AG04450 (cell line): Measurements from ENCODE around the gene QTRT2. TPM values are rescaled to one million over a fixed set of nuclear protein-coding genes. Genes with fewer than 3 reads are reported as not detected.

ENCODE experiments used
- CTCF ChIA-PET: fragments of 300-600, 350-600 bp; formaldehyde crosslinking; extraction: SDS; loops from one replicate; lab custom pipeline; 2022; ENCODE audit warnings: antibody characterized with exemption, inconsistent platforms; lab: Charles Lee
- POLR2A ChIA-PET: fragments of 350-600 bp; formaldehyde crosslinking; extraction: SDS; loops from one replicate; lab custom pipeline; 2021; ENCODE audit warnings: antibody characterized with exemption, inconsistent platforms; lab: Yijun Ruan, JAX
- DNase-seq: peaks from one replicate; pipeline ENCODE4 v3.0.0-alpha.2; 2011; ENCODE audit warnings: low read depth, low spot score
- H3K27ac ChIP-seq: one replicate; pipeline ENCODE4 v1.5.1; 2012; ENCODE audit warnings: low read depth, low read length, control low read depth
- H3K27me3 ChIP-seq: one replicate; pipeline ENCODE4 v1.6.0; 2012; ENCODE audit warnings: low read length; ENCODE audit not compliant: control insufficient read depth, insufficient read depth
- H3K4me3 ChIP-seq: 2 replicates; pipeline ENCODE4 v1.5.1; 2011; ENCODE audit warnings: mild to moderate bottlenecking, low read depth, low read length, control low read depth
- H3K9me3 ChIP-seq: 2 replicates; pipeline ENCODE4 v1.5.1; 2012; ENCODE audit warnings: low read length; ENCODE audit not compliant: control insufficient read depth, insufficient read depth
- polyA plus RNA-seq: library from polyadenylated mRNA; depleted of rRNA; stranded (reverse); fragments of >200 nt; gene quantifications from 2 replicates; pipeline ENCODE4 v1.2.3, GENCODE V29; 2011
- TF ChIP-seq, protein P1 (sequence below): IDR thresholded peaks from 2 replicates; pipeline ENCODE4 v1.5.1; 2011; ENCODE audit warnings: low read depth, low read length, control low read depth, inconsistent platforms

The QTRT2 gene
- polyA plus RNA-seq, 1 experiment, result 10.8 TPM

DNA sequence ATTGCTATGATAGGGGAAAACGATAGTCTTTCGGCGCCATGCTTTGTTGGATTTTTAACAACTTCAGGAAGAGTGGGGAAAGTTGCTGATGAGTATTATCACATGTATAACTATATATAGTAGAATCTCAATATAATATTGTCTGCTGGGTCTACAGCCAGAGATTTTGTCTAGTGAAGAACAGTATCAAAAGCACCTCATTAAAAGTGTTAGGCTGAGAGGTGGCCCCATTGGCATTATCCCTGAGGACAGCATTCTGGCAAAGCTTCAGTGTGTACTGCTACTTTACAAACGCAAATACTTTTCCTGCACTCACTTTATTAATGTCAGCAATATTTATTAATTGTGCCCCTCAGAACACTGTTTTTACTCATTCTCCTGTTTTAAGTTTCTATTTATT lies 11.8 kb downstream of the QTRT2 start:
- Histone ChIP-seq H3K4me3 (no peak overlapping the region), H3K27me3 (no peaks in the 10 kb centered on the region), H3K9me3 (no peaks in the 10 kb centered on the region), H3K27ac (no peak overlapping the region)
- TF ChIP-seq, protein P1, sequence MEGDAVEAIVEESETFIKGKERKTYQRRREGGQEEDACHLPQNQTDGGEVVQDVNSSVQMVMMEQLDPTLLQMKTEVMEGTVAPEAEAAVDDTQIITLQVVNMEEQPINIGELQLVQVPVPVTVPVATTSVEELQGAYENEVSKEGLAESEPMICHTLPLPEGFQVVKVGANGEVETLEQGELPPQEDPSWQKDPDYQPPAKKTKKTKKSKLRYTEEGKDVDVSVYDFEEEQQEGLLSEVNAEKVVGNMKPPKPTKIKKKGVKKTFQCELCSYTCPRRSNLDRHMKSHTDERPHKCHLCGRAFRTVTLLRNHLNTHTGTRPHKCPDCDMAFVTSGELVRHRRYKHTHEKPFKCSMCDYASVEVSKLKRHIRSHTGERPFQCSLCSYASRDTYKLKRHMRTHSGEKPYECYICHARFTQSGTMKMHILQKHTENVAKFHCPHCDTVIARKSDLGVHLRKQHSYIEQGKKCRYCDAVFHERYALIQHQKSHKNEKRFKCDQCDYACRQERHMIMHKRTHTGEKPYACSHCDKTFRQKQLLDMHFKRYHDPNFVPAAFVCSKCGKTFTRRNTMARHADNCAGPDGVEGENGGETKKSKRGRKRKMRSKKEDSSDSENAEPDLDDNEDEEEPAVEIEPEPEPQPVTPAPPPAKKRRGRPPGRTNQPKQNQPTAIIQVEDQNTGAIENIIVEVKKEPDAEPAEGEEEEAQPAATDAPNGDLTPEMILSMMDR, result no peak
- DNase-seq, result no peak
- CTCF ChIA-PET, result no interaction called here
- POLR2A ChIA-PET, result no interaction called here

DNA sequence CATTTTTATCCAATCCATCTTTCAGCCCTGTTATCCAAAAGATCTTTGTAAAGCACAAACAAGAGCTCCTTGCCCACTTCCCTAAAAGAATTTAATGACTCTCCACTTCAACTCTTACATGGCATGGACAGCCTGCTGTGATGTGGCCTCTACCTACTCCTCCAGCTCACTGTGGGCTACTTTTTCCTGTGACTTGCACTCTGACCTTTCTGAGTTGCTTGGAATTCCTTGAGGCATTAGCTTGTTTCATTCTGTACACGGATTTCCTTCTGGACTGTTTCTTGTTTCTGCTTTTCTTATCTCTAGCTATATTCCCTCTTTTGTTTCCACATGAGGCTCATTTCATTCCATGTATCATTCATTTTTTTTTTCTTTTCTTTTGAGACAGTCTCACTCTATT lies 15.2 kb downstream of the QTRT2 start:
- ChIA-PET CTCF (no interaction called here), POLR2A (interaction anchor here (0.6 kb wide), 1 partner anchor 12 kb away, joined by 3 read pairs; no protein-coding TSS in a partner anchor)

DNA sequence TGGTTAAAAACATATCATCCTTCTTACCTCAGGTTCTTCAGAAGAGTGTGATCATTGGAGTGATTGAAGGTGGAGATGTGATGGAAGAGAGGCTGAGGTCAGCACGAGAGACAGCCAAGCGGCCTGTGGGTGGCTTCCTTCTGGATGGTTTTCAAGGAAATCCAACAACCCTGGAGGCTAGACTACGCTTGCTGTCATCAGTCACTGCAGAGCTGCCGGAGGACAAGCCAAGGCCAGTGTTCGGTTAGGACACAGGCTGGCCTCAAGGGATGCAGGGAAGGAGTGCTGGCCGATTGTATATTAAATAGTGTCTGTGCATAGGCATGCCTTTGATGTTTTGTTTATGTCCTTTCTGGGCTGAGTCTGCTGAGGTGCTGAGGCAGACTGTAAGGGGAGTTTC lies 20.2 kb downstream of the QTRT2 start:
- TF ChIP-seq, protein P1, result no peak
- Histone ChIP-seq H3K27ac (no peak overlapping the region), H3K9me3 (no peaks in the 10 kb centered on the region), H3K4me3 (no peak overlapping the region), H3K27me3 (no peaks in the 10 kb centered on the region)
- POLR2A ChIA-PET, result no interaction called here
- no peak for DNase-seq
- CTCF ChIA-PET, result interaction anchor here (0.7 to 1.1 kb wide), 2 partner anchors 79 to 340 kb away, joined by 3 read pairs; no protein-coding TSS in a partner anchor

More for the DNA sequence above, 15.2 kb downstream of the QTRT2 start:
- no peak for DNase-seq
- TF ChIP-seq, protein P1, result no peak
- H3K4me3 ChIP-seq, result no peak overlapping the region
- no peaks in the 10 kb centered on the region for H3K9me3 ChIP-seq
- no peaks in the 10 kb centered on the region for H3K27me3 ChIP-seq
- no peak overlapping the region for H3K27ac ChIP-seq

DNA sequence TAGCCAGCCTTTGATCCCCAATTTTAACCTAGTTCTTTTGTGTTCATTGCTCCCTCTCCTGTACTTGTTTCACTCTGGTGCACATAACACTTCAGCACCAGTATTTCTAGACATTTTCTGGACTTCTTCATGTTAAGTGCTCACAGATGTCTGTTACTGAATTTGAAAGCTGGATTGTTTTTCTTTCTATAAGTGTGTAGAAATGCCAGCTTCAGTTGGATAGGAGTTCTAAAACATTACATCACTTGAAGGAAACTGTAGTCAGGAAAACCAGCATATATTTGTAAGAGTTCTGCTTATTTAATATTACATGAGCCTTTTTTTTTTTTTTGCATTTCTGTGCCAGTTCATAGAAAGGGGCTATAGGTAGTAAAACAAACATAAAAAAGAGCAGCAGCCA lies 21.6 kb downstream of the QTRT2 start:
- H3K4me3 ChIP-seq, result no peak overlapping the region
- TF ChIP-seq, protein P1, result no peak
- no peaks in the 10 kb centered on the region for H3K9me3 ChIP-seq
- POLR2A ChIA-PET, result no interaction called here
- DNase-seq, result peak; percentile 4
- CTCF ChIA-PET, result no interaction called here
- no peaks in the 10 kb centered on the region for H3K27me3 ChIP-seq
- H3K27ac ChIP-seq, result no peak overlapping the region

DNA sequence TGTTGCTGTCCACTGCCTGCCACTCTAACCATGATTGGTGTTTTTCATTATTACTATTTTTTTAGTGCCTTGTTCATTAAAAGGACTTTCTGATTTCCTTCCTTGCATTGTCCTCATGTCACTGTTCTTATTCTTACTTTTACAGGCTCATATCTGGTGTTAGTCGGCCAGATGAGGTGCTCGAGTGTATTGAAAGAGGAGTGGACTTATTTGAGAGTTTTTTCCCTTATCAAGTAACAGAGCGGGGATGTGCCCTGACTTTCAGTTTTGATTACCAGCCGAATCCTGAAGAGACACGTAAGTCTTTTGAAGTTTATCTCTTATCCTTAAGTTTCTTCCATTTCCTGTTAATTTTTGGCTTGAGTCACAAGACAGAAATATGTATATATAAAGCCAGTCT lies 23.2 kb downstream of the QTRT2 start:
- DNase-seq, result peak; percentile 21
- CTCF ChIA-PET, result interaction anchor here (1.1 to 1.3 kb wide), 2 partner anchors 9 to 71 kb away, joined by 3 to 4 read pairs; no protein-coding TSS in a partner anchor
- Histone ChIP-seq H3K27ac (peak overlapping the region; percentile 40), H3K27me3 (no peaks in the 10 kb centered on the region), H3K4me3 (peak overlapping the region; percentile 4), H3K9me3 (no peaks in the 10 kb centered on the region)
- TF ChIP-seq, protein P1, result no peak
- POLR2A ChIA-PET, result no interaction called here
